K562 (cell line): Measurements from ENCODE around the gene TRIM26. TPM values are rescaled to one million over a fixed set of nuclear protein-coding genes. Genes with fewer than 3 reads are reported as not detected.

Experiments
- ATAC-seq: fragments of 200-7000 bp; cut with Tn5 transposase; 3 replicates; pipeline ENCODE4 v1.9.1; 2020; ENCODE audit warnings: moderate library complexity
- BruUV-seq: library from RNA; stranded (reverse); fragments of 400-500 nt; replicated peaks from 2 replicates; lab custom pipeline; 2021; lab: Mats Ljungman, UMichigan
- CTCF ChIA-PET: fragments of 300-600 bp; formaldehyde crosslinking; extraction: SDS; loops from one replicate; lab custom pipeline; 2021; ENCODE audit warnings: low intra/inter-chr PET ratio; lab: Yijun Ruan, JAX
- POLR2A ChIA-PET: fragments of 300-600, 350-650 bp; sonication (Branson Sonifier 250); formaldehyde crosslinking; extraction: SDS; loops from one replicate; lab custom pipeline; 2021; ENCODE audit warnings: antibody characterized with exemption, inconsistent platforms; lab: Yijun Ruan, JAX
- DNase-seq, 4 experiments: peaks; one replicate each; pipeline versions ENCODE4 v3.0.0 to v3.0.0-alpha.2; 2011 to 2018; ENCODE audit warnings: low spot score in 3 of 4, mixed read lengths in 3 of 4; ENCODE audit errors: extremely low read depth in 1 of 4
- FAIRE-seq: peaks from 2 replicates; lab custom pipeline; 2011; peaks lifted over from hg19 to GRCh38; lab: Jason Lieb, UNC
- H2AFZ ChIP-seq: 2 replicates; pipeline ENCODE4 v1.6.0; 2011; ENCODE audit warnings: low read depth, low read length, control low read depth, inconsistent platforms
- H3K27ac ChIP-seq: fragments of 200-600 bp; 3 replicates; pipeline ENCODE4 v1.8.0; 2011; ENCODE audit warnings: low read depth, mild to moderate bottlenecking, control low read depth, inconsistent platforms, low read length, moderate library complexity, mixed read lengths; ENCODE audit errors: extremely low read depth
- H3K27me3 ChIP-seq, 2 experiments: fragments of 300-600 bp in 1 of 2; 2 replicates in 1 of 2; 3 replicates in 1 of 2; pipeline versions ENCODE4 v1.6.0 to v1.8.0; 2011; ENCODE audit warnings: inconsistent platforms in 2 of 2, low read length in 2 of 2, mild to moderate bottlenecking in 1 of 2, mixed read lengths in 1 of 2, moderate library complexity in 1 of 2; ENCODE audit not compliant: control insufficient read depth in 2 of 2, insufficient read depth in 2 of 2
- H3K36me3 ChIP-seq: fragments of 300-600 bp; 3 replicates; pipeline ENCODE4 v1.8.0; 2011; ENCODE audit warnings: mild to moderate bottlenecking, low read length, inconsistent platforms; ENCODE audit not compliant: control insufficient read depth, insufficient read depth
- H3K4me1 ChIP-seq, 2 experiments: fragments of 200-600 bp in 1 of 2; replicated peaks in 1 of 2; 2 replicates in 1 of 2; 3 replicates in 1 of 2; pipeline versions ENCODE4 v1.5.1 to v1.8.0; 2011; ENCODE audit warnings: inconsistent platforms in 2 of 2, low read length in 2 of 2, mild to moderate bottlenecking in 1 of 2, mixed read lengths in 1 of 2, moderate library complexity in 1 of 2; ENCODE audit not compliant: control insufficient read depth in 2 of 2, insufficient read depth in 2 of 2
- H3K4me2 ChIP-seq: 2 replicates; pipeline ENCODE4 v1.6.1; 2011; ENCODE audit warnings: low read length, control low read depth, inconsistent platforms, mixed read lengths; ENCODE audit not compliant: insufficient read depth
- H3K4me3 ChIP-seq: fragments of 200-600 bp; sonication (generic), shearing (Covaris generic); 2 replicates; pipeline ENCODE4 v1.5.1; 2016; ENCODE audit warnings: control low read depth, inconsistent platforms
- H3K79me2 ChIP-seq: fragments of 200-600 bp; 3 replicates; pipeline ENCODE4 v1.8.0; 2011; ENCODE audit warnings: low read length, inconsistent platforms; ENCODE audit not compliant: control insufficient read depth, insufficient read depth
- H3K9ac ChIP-seq, 2 experiments: 2 replicates each; pipeline versions ENCODE4 v1.6.0 to v1.6.1; 2011; ENCODE audit warnings: low read depth in 2 of 2, low read length in 2 of 2, control low read depth in 1 of 2, inconsistent platforms in 1 of 2, mild to moderate bottlenecking in 1 of 2, mixed read lengths in 1 of 2; ENCODE audit not compliant: insufficient read depth in 1 of 2
- H3K9me1 ChIP-seq: one replicate; pipeline ENCODE4 v1.6.0; 2011; ENCODE audit warnings: inconsistent platforms, mild to moderate bottlenecking, low read length, moderate library complexity; ENCODE audit not compliant: control insufficient read depth, insufficient read depth
- H3K9me3 ChIP-seq: replicated peaks from 2 replicates; pipeline ENCODE4 v1.5.1; 2011; ENCODE audit warnings: low read depth, low read length, inconsistent platforms; ENCODE audit not compliant: control insufficient read depth, insufficient read depth
- H4K20me1 ChIP-seq: replicated peaks from 2 replicates; pipeline ENCODE4 v1.6.1; 2011; ENCODE audit warnings: low read length, inconsistent platforms, mixed read lengths; ENCODE audit not compliant: control insufficient read depth, insufficient read depth
- CBX1 ChIP-seq: sonication (generic); IDR thresholded peaks from 2 replicates; pipeline ENCODE4 v1.6.1; 2016; ENCODE audit warnings: antibody characterized with exemption, low read depth, mild to moderate bottlenecking
- IRF9 ChIP-seq: fragments of 450-650 bp; IDR thresholded peaks from 2 replicates; pipeline ENCODE4 v1.6.1; 2016; ENCODE audit warnings: missing biosample characterization, missing genetic modification characterization
- L3MBTL2 ChIP-seq: fragments of 450-650 bp; IDR thresholded peaks from 2 replicates; pipeline ENCODE4 v1.6.1; 2016; ENCODE audit warnings: mild to moderate bottlenecking, moderate library complexity
- MTA1 ChIP-seq: fragments of 450-650 bp; IDR thresholded peaks from 2 replicates; pipeline ENCODE4 v1.6.1; 2017; ENCODE audit warnings: borderline replicate concordance
- RBBP5 ChIP-seq: fragments of 200-600 bp; sonication (generic); IDR thresholded peaks from 2 replicates; pipeline ENCODE4 v1.6.1; 2012; ENCODE audit warnings: borderline replicate concordance, mild to moderate bottlenecking, low read length, control low read depth, inconsistent platforms; ENCODE audit not compliant: insufficient read depth, poor library complexity, severe bottlenecking
- SLC30A9 ChIP-seq: fragments of 250-450 bp; sonication (Bioruptor Pico); IDR thresholded peaks from 2 replicates; pipeline ENCODE4 v1.8.0; 2022; ENCODE audit warnings: mild to moderate bottlenecking, moderate library complexity
- SRSF7 ChIP-seq: fragments of 200-400 bp; formaldehyde crosslinking; optimal IDR thresholded peaks from 2 replicates; pipeline ENCODE3; 2017; ENCODE audit warnings: mild to moderate bottlenecking, low read depth, low read length
- TCF3 ChIP-seq: sonication (generic); formaldehyde crosslinking; IDR thresholded peaks from 2 replicates; pipeline ENCODE4 v1.4.0; 2020; ENCODE audit warnings: mild to moderate bottlenecking, missing genetic modification reagents
- TEAD2 ChIP-seq: fragments of 450-650 bp; IDR thresholded peaks from 2 replicates; pipeline ENCODE4 v1.6.1; 2016; ENCODE audit warnings: missing genetic modification characterization, control low read depth, missing compliant biosample characterization
- ZNF696 ChIP-seq: fragments of 250-450 bp; sonication (Bioruptor Pico); conservative IDR thresholded peaks from 2 replicates; pipeline ENCODE4 v1.4.0; 2020; ENCODE audit warnings: mild to moderate bottlenecking, moderate library complexity
- WGBS: fragments of 100-300 bp; shearing (Covaris generic); methylation state at CpG from one replicate; pipeline ENCODE4 v1.1.6; 2016; ENCODE audit warnings: low coverage, mixed read lengths; ENCODE audit not compliant: insufficient coverage; ENCODE audit errors: missing lambda C conversion rate; 5-methylcytosine and 5-hydroxymethylcytosine counted together
- in situ Hi-C: fragments of 300-500 bp; cut with MboI; formaldehyde crosslinking; loops from 4 replicates; pipeline ENCODE4 v1.15.0; 2018; ENCODE audit warnings: inconsistent platforms, mixed read lengths
- intact Hi-C: fragments of 100-400 bp; cut with micrococcal nuclease; formaldehyde crosslinking; loops from 2 replicates; pipeline ENCODE4 v1.14.2; 2022
- polyA plus RNA-seq, 8 experiments: library from polyadenylated mRNA; depleted of rRNA in 4 of 8; stranded (reverse) in 5 of 8; unstranded in 3 of 8; fragments of >200 nt; fragmentation: Nextera tagmentation in 2 of 8; fragmentation: Illumina TruSeq in 1 of 8; extraction: Ambion mirVana in 2 of 8; extraction: Trizol in 1 of 8; gene quantifications; 2 replicates each; pipeline versions ENCODE4 v1.2.1 to v1.2.3, GENCODE V29; 2011 to 2014; ENCODE audit warnings: inconsistent platforms in 1 of 8, missing spikeins in 1 of 8
- total RNA-seq, 7 experiments: library from RNA; depleted of rRNA in 6 of 7; stranded (reverse); fragments of >200 nt in 6 of 7; fragmentation: Illumina TruSeq in 2 of 7; extraction: Trizol in 2 of 7; gene quantifications; 2 replicates each; pipeline versions ENCODE4 v1.2.1 to v1.2.3, GENCODE V29; 2011 to 2021; ENCODE audit warnings: low replicate concordance in 1 of 7
- TF ChIP-seq, protein P1 (sequence below): sonication (generic); formaldehyde crosslinking; IDR thresholded peaks from 2 replicates; pipeline ENCODE4 v1.8.1; 2023; ENCODE audit warnings: mild to moderate bottlenecking, missing genetic modification reagents, moderate library complexity
- TF ChIP-seq, protein P2 (sequence below): sonication (generic); formaldehyde crosslinking; IDR thresholded peaks from 2 replicates; pipeline ENCODE4 v1.8.1; 2023; ENCODE audit warnings: mild to moderate bottlenecking, missing genetic modification reagents
- TF ChIP-seq, protein P3 (sequence below): sonication (generic); formaldehyde crosslinking; IDR thresholded peaks from 2 replicates; pipeline ENCODE4 v1.4.0; 2020; ENCODE audit warnings: mild to moderate bottlenecking, missing genetic modification reagents

The TRIM26 gene
- total and polyA plus RNA-seq, 9 of the 15 experiments (the other 6 are each of a cell fraction or from before 2014, with no cell fraction given) = 0.80 to 5.0 (median 2.8) TPM

DNA sequence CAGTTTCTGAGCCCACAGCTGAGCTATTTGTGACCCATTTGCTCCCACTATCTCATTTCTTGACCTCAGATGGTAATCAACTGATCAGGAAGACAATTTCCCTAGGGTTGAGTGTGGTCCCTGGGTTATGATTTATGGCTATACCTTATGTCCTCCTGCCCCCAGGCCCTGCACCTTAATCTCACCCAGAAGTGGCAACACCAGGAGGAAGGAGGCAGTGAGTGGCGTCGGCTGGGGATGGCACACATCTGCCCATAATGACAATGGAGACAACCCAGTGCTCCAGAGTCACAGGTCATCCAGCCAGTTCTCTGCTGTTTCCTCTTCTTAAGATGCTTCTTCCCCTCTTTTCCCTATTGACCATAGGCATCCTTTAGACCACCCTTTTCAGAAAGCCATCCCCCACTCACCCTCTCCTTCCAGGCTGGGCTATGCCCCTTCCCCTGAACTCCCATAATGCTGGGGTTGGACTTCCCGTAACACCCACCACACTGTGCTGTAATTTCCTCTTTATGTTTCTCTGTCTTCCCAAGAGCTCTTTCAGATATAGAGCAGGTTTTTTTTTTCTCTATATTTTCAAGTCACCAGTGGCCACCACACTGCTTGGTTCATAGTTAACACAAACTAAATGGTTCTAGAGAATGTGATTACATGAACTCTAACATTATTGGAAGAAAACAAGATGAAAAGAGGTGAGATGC lies 60.1 kb downstream of the TRIM26 start:
- no peaks in the 10 kb centered on the region for H4K20me1 ChIP-seq
- H3K4me1 ChIP-seq = peaks cover 4 to 34% of the 10 kb centered on the region in 2 experiments
- H3K9me1 ChIP-seq = no peaks in the 10 kb centered on the region
- no peak overlapping the region for H3K9ac ChIP-seq
- no peak overlapping the region for H3K27ac ChIP-seq
- ATAC-seq = no peak
- no TSS peak for BruUV-seq
- no peaks in the 10 kb centered on the region for H3K79me2 ChIP-seq
- intact Hi-C loops (no loop called here), in situ Hi-C loops (no loop called here)
- H3K9me3 ChIP-seq = no peaks in the 10 kb centered on the region
- peaks cover 2 to 22% of the 10 kb centered on the region in 2 experiments; a peak in 3 of 5 replicates for H3K27me3 ChIP-seq
- no peak for DNase-seq
- no peak overlapping the region for H2AFZ ChIP-seq
- no peak for FAIRE-seq
- no peaks in the 10 kb centered on the region for H3K36me3 ChIP-seq
- ChIA-PET CTCF (no interaction called here), POLR2A (interaction anchor here (0.8 kb wide), 1 partner anchor 9 kb away, joined by 3 read pairs; no protein-coding TSS in a partner anchor)
- H3K4me2 ChIP-seq = no peak overlapping the region
- WGBS = 32% methylated on average over 3 of the region's 3 CpGs
- H3K4me3 ChIP-seq = no peak overlapping the region
- TF ChIP-seq, protein P1, sequence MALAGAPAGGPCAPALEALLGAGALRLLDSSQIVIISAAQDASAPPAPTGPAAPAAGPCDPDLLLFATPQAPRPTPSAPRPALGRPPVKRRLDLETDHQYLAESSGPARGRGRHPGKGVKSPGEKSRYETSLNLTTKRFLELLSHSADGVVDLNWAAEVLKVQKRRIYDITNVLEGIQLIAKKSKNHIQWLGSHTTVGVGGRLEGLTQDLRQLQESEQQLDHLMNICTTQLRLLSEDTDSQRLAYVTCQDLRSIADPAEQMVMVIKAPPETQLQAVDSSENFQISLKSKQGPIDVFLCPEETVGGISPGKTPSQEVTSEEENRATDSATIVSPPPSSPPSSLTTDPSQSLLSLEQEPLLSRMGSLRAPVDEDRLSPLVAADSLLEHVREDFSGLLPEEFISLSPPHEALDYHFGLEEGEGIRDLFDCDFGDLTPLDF = no peak
- TF ChIP-seq TCF3 (no peak), MTA1 (no peak), RBBP5 (no peak), SLC30A9 (CRISPR knock-in tag) (no peak), IRF9 (no peak), CBX1 (no peak), ZNF696 (CRISPR knock-in tag) (no peak), SRSF7 (no peak), TEAD2 (tag) (no peak), L3MBTL2 (no peak)
- TF ChIP-seq, protein P2, sequence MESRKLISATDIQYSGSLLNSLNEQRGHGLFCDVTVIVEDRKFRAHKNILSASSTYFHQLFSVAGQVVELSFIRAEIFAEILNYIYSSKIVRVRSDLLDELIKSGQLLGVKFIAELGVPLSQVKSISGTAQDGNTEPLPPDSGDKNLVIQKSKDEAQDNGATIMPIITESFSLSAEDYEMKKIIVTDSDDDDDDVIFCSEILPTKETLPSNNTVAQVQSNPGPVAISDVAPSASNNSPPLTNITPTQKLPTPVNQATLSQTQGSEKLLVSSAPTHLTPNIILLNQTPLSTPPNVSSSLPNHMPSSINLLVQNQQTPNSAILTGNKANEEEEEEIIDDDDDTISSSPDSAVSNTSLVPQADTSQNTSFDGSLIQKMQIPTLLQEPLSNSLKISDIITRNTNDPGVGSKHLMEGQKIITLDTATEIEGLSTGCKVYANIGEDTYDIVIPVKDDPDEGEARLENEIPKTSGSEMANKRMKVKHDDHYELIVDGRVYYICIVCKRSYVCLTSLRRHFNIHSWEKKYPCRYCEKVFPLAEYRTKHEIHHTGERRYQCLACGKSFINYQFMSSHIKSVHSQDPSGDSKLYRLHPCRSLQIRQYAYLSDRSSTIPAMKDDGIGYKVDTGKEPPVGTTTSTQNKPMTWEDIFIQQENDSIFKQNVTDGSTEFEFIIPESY (CRISPR knock-in tag) = no peak
- TF ChIP-seq, protein P3, sequence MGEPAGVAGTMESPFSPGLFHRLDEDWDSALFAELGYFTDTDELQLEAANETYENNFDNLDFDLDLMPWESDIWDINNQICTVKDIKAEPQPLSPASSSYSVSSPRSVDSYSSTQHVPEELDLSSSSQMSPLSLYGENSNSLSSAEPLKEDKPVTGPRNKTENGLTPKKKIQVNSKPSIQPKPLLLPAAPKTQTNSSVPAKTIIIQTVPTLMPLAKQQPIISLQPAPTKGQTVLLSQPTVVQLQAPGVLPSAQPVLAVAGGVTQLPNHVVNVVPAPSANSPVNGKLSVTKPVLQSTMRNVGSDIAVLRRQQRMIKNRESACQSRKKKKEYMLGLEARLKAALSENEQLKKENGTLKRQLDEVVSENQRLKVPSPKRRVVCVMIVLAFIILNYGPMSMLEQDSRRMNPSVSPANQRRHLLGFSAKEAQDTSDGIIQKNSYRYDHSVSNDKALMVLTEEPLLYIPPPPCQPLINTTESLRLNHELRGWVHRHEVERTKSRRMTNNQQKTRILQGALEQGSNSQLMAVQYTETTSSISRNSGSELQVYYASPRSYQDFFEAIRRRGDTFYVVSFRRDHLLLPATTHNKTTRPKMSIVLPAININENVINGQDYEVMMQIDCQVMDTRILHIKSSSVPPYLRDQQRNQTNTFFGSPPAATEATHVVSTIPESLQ (CRISPR knock-in tag) = no peak
